HG03064 (cell line): ENCODE measurements around the gene NOD1.

Experiments
- ATAC-seq: cut with Tn5 transposase; IDR thresholded peaks from one replicate; pipeline ENCODE4 v1.9.1; 2021; ENCODE audit warnings: low read depth; ENCODE audit not compliant: unreplicated experiment

The NOD1 gene

DNA sequence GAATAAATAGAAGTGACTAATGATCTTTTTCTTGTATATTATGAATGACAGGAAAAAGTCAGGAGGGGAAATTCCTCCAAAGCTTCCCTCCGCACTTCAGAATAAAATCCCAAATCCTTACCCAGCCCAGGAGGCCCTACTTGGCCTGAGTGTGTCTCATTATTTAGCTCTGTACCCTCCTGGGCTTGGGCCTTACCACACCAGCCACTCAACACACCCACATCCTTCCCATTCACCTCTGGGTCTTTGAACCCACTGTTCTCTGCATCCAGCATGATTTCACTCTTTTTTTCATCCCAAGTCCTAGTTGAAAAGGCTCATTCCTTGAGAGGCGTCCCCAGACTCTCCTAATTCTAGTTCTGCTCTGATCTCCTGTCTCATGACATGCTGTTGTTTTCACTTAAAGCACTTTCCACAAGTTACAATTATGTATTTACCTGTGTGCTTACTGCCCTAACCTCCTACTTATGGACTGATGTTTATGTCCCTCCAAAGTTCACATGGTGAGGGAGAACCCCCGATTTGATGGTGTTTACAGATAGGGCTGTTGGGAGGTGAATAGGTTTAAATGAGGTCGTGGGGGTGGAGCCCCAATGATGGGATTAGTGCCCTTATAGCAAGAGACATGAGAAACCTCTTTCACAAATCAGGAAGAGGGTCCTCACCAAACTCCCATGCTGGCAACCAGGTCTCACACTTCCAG is 6.4 kb downstream of the NOD1 start:
- no peak for ATAC-seq

DNA sequence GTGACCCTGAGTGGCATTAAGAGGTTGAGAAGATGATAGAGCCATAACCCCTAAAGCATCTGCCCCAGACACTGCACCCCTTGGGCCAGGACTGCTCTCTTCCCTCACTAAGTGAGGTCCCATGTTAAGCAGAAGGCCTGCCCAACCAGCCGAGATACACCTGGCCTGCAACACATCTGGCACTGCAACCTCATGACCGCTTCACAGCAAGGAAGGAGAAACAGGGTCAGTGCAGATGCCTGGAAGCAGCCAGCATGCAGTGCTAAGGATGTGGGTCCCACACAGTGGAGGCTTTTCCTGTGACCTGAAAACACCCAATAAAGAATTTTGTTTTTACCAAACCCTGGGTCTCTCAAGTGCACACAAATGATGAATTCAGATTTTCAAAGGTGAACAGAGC is 7.4 kb downstream of the NOD1 start:
- no peak for ATAC-seq

DNA sequence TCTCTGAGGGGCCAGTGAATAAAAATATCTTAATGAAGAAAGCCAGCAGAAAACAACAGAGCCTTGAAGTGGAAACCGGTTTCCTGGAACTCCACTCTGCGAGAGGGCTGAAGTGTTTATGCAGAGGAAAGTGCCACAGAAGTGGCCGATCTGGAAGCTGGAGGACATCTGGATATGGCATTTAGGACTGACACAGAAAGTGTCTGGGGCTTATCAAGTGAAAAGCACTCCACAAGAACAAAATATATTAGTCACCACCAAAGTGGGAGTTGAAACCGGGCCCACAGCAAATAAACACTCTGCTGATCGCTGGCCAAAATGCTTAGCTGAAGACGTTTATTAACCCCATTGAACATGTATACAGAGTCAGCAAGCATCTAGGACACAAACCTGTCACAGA is 7.8 kb downstream of the NOD1 start:
- no peak for ATAC-seq

DNA sequence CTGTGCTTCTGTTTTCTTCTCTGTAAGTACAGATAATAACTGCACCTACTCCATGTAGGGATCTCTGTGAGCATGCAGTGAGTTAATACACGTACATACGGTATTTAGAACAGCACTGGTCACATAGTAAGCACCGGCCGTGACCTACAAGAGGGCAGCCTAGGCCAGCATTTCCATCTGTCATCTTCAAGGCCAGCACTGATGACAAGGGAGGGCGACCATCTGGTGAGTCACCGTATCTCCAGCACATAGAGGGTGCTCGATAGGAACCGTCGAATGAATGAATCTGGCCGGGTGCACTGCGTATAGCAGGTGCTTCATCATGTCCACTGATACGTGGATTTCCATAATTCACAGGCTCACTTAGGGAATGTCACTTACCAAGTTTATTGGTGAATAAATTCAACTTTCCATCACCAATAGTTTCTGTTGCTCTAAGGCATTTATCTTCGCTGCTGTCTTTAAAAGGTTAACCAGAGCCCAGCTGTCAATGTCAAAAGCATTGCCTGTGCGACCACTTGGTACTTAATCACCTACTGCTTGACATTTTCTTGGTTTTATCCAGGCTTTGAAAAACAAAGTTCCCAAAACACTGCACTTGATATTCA is 8.3 kb downstream of the NOD1 start:
- ATAC-seq = no peak

DNA sequence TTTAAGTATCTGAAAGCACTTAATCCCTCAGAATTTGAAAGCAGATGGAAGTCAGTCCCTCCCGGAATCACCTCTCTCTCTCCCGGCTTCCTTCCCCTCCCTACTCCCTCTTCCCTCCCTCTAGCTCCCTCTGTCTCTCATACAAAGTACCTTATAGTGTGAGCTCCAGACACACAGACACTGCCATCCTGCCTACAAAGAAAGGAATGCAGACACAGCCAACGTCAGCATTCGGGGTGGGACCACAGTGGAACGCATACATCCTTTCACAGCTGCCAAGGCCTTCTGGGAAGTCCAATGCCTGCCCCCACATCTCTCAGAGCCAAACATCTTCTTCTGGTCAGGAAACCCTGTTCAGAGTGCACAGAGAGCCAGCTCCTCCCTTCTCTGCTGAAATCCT is 9.3 kb downstream of the NOD1 start:
- ATAC-seq = no peak

DNA sequence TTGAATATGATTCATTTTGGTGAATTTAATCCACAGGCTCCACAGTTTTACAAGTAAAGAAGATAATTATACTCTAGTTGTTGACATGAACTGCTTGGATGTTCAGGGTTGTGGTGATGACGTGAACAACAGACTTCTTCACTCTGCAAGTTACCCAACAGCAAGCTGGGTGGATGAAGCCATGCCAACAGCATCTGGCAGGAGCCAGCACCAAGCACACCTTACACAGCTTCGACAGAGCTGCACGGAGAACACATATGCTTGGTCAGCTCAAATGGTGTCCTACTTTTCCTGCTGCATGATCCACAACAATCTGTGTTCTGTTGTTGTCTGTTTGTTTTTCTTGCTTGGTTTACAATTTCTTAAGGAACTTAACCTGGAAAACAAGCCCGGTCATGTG is 9.8 kb downstream of the NOD1 start:
- ATAC-seq = no peak

DNA sequence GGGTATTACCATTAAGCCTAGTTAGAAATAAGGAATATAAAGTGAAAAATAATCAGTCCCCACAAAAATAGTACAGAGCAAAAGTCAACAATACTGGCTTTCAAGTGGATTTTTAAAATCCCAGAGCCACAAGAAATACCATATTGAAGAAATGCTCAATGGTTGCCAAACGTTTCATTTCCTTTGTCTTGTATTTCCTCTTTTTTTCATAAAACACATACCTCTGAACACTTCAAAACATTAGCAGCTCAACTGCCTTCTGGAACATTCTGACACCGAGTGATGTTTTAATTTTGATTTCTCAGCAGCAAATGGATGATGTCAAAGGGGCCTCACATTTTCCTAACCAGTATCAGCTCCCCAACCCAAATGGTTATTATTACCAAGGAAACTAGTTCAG is 10.5 kb downstream of the NOD1 start:
- no peak for ATAC-seq

DNA sequence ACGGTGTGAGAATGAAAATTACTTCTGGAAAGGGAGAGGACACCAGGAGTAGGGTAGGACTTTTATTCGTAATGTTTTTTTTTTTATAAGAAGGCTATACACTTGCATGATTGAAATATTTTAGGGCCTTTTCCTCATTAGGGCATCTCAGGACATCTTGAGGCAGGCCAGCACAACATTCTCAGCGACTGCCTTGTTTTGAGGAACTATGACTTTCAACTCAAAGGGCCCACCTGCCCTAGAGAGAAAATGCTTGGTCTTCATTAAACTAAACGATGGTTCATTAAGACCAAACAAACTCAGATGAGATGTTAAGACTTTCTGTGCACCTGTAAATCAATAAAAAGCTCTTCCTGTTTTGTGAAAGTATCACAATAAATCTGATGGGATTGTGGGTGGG is 11.3 kb downstream of the NOD1 start:
- no peak for ATAC-seq

DNA sequence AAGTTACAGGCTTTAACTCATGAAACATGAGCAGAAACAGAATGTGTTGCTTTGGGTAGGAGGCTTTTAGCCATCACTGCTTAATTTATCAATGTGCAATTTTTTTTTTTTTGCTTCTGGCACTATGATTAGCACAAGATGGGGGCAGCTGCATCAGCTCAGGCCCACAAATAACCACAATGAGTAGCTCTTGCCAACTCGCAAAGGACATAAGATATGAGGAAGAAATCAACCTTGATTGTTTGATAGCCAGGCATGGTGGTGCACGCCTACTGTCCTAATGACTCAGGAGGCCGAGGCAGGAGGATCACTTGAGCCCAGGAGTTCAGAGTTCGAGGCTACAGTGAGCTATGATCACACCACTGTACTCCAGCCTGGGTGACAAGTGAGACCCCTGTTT is 12.3 kb downstream of the NOD1 start:
- no peak for ATAC-seq

DNA sequence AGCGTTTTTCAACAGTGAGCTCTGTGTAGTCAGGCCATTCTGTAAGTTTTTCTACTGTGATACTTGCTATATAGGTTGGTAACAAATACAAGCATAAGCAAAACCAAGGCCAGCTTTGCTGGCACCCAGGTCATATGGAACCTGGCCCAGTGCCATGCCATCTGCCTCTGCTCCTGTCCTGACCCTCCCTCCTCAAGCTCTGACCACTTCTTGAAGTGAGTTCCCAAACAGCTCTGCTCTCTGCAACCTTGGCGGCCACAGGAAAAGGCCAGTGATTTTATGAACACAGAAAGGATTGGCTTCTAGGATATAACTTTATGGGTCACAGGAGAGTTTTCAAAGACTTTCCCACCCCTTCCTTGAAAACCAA is 12.8 kb downstream of the NOD1 start:
- ATAC-seq = no peak

DNA sequence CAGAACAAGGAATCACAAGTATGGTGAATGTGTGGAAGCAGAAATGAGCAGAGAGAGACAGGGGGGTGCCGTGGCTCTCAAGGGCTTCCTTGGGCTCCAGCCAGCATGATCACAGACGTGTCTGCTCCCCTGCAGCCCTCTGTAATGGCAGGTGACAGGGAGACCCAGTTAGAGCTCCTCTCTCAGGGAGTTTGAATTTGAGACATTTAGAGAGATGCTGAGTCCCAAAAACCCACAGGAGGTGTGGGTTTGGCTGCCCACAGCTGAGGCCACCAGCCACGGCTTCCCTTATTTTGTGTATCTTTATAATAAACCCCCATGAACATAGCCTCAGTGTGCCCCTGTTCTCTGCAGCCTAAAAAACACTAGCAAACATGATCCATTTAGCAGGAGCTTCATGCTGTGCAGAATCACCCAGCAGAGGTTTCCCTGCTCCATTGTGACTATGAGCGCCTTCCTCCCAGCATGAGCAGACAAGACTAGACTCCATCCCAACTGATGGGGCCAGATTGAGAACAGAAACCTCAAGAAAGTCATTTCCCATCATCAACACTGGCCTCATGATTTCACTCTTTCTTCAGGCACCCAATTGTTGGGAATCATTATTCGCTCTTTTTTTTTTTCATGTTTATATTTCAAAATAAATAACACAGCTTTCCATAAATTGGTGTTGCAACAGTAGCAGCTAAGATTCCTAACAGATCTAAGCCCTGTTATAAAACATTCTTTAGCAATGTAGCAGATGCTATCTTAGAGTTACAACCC is 13.4 kb downstream of the NOD1 start:
- ATAC-seq = no peak

DNA sequence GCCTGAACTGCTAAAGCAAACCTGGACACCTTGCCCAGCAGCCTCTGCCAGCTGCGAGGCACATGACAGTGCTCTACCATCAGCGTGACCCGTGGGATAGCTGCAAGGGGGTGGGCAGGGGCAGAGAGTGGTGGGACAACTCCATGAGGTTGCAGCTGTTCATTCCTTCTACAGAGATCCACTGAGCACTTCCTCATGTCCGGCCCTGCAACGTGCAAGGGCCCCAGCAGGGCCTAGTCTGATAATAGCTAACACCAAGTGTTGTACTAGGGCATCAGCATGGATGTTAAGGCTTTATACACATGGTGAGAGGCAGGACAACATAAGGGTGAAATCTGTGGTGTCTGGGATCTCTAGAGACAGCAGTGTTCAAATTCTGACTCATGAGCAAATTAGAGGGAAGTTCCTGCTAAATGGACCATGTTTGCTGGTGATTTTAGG is 14.3 kb downstream of the NOD1 start:
- ATAC-seq = no peak

DNA sequence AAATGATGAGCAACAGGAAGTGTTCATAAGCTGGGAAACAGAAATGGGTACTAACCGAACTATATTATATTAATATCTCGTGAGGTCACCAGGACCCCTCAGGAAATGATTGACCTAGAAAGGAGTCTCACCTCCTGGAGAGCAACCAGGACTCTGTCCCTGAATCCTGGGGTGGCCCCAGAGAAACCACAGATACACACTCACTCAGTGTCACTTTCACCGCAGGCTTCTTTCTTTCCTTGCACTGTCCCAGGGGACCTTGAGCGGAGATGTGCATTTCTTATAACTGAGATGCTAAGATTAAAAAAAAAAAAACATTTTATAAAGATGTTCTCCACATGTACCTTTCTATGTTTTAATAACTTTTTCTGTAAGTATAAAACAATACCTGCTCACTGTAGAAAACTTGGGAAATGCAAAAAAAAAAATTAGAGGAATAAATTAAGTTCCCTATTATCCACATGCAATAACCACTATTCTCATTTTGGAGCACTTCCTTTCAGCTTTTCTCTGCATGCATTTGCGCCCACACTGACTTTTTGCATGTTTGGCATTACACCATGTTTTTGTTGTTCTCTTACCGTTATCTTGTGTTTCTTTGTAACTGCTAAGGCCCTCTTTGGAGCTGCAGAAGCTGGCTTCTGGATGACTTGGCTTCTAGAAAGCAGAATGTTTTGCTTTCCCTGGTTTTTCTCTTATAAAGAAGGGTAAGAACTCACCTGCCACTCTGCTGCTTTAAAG is 15.0 kb downstream of the NOD1 start:
- ATAC-seq = no peak

DNA sequence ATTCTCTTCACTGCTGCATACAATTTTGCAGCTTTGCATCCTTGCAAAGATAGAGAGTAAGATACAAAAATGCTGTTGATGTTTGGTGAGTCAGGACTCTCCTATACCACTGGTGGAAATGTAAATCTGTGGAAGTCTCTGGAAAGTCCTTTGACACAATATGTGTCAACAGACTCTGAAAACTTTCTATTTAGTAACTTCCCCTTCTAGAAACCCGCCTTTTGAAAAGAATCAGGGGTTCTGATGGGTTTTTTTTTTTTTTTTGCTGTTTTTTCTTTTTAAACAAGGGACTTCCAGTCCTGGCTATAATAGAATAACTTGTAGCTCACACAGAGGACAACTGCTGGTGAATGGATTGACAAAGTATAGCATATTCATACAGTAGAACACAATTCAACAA is 16.4 kb downstream of the NOD1 start:
- ATAC-seq = no peak

DNA sequence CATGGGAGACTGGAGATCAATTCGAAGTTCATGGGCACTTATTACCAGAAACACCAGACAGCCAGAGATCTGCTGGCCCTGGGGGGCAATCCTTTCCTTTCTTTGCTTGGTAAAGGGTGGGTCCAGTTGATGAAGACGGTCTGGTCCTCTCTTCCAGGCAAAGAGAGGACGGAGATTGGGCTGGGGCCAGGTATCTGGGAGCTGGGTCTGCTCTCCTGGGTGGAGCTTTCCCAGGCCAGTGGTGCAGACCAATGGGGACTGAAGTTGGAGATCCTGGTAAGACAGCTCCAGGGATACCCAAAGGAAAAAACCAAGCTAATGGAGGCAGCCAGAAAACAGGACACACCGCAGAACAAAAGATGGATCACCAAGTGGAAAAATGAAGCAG is 18.3 kb downstream of the NOD1 start:
- ATAC-seq = no peak

DNA sequence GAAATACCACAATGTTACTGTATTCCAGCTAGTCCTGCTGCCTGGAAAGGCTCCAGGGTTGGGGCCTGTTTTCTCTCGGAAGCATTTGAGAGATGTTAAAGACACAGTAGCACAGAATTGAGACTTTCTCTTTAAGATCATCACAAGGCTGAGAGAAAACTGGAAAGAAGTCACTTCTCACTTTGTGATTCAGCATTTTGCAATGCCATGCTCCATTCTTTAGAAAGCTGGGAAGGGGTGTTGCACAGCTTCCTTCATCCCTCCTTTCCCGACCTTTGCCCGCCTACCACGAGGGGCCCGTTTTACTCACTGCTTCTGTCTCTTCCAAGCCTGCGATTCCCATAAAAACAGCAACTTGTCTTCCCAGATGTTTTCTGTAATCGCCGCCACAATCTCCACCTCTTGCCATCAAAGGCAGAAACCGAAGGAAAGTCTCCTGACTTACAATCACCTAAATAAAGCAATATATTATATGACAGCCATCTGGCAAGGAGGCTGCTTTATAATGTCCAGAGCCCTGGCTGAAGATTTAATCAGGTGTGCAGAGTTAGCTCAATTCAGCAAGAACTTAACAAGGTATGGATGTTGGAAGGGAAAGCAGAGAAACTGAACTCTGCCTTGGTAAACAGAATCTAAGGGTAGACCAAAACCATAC is 18.9 kb downstream of the NOD1 start:
- ATAC-seq = no peak

DNA sequence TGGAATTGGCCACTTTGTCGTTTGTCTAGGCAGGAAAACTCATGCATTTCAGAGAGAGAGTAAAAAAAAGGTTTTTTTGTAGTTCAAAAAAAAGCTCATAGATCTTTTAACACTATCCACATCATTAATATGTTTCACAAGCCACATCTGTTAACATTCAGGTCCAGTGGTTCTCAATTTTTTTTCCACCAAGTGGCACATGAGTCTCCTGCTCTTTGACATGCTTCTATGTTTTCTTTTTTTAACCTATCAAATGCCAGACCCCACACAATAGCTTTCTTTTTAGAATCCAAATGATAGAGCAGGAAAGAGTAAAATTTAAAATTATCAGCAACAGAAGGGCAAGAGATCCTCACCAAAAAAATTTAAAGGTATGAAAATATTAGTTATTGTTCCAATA is 20.3 kb downstream of the NOD1 start:
- no peak for ATAC-seq

DNA sequence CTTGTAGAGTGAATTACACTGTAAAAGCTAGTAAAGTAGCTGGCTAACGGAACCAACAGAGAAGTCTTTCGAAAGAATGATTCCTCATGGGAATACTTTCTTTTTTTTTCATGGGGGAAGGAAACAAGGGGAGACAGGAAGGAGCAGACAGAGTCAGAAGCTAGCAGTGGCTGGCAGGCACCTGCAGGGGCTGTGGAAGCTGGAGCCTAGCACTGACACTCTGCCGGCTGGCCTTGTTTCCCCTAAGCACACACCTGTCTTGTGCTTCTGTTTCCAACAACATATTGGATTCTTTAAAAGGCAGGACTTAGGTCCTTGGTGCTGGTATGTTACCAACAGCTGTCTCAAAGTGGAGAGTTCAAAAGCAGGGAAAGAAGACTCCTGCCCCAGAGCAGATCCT is 24.7 kb downstream of the NOD1 start:
- ATAC-seq = no peak

DNA sequence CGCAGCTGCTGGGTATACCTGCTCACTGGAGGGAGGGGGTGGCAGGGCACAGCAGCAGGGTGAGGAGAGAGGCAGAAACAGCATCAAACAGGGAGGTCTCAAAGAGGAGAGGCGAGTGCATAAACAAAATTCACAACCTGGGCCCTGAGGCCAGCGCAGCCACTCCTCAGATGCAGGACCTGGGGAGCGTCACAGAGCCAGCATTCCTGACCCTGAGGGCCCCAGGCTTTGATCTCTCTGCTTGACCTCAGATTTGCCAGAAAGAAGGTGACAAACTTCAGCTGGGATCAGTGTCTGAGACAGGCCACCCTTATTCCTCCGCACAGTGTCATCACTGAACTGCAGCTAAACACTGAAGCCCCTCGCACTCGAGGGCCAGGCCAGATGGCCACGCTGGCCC is 25.6 kb downstream of the NOD1 start:
- ATAC-seq = no peak

DNA sequence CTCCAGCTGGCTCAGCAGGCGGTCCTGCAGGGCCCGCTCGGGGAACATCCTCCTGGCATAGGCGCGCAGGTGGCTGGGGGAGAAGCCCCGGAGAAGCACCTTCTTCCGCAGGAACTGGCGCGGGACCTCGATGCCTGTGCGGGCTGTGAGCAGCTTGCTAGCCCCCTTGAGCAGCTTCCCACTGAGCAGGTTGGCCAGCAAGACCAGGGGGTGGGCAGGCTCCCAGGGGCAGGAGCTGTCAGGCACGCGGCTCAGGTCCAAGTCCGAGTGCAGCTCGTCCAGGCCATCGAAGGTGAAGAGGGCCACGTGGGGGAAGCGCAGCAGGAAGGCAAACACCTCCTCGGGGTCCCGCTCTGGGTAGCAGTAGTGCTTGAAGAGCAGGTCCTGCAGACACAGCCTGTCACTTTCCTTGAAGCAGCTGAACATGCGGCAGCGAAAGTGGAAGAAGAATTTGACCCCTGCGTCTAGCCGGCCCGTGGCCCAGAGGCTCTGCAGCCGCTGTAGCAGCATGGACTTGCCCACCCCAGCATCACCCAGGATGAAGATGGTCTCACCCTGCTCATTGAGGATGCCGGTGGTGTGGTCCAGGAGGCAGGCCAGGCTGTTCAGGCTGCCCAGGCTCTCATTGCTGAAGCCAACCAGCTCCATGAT is 26.2 kb downstream of the NOD1 start:
- no peak for ATAC-seq
